Gastrocnemius medialis (tissue), 4 donors: Measurements from ENCODE around the gene SCN9A. TPM values are rescaled to one million over a fixed set of nuclear protein-coding genes. Genes with fewer than 3 reads are reported as not detected.
"Not testable (repeated sequence)": the region's sequence is repeated elsewhere in the genome, so short reads cannot be mapped to it uniquely, and the experiment has no call there.

Experiments
- ATAC-seq, 2 donors: fragments of 150-250 bp; one replicate each; pipeline ENCODE4 v1.9.1; 2016
- DNase-seq, 2 donors: peaks; one replicate each; pipeline ENCODE4 v3.0.0-alpha.2; 2019
- H3K27ac ChIP-seq, 4 donors: fragments of 200-600 bp; sonication (generic); 1 replicate in 1 of 4; 2 replicates in 3 of 4; pipeline ENCODE4 v1.5.1; 2016 to 2018; ENCODE audit warnings: mild to moderate bottlenecking in 2 of 4, moderate library complexity in 1 of 4
- H3K27me3 ChIP-seq, 3 donors: fragments of 200-600 bp; sonication (generic) in 2 of 3; 1 replicate in 1 of 3; 2 replicates in 2 of 3; pipeline versions ENCODE4 v1.5.1 to v1.6.0; 2016 to 2019; ENCODE audit warnings: mild to moderate bottlenecking in 1 of 3, moderate library complexity in 1 of 3
- H3K36me3 ChIP-seq, 2 donors: fragments of 200-600 bp; sonication (generic) in 1 of 2; one replicate each; pipeline ENCODE4 v1.5.1; 2017 to 2018
- H3K4me1 ChIP-seq, 2 donors: fragments of 200-600 bp; sonication (generic) in 1 of 2; one replicate each; pipeline ENCODE4 v1.5.1; 2016 to 2017; ENCODE audit warnings: mild to moderate bottlenecking in 2 of 2
- H3K4me3 ChIP-seq, 4 donors: fragments of 200-600 bp; sonication (generic) in 3 of 4; 1 replicate in 1 of 4; 2 replicates in 3 of 4; pipeline ENCODE4 v1.5.1; 2016 to 2019; ENCODE audit warnings: mild to moderate bottlenecking in 2 of 4
- H3K9me3 ChIP-seq, 3 donors: fragments of 200-600 bp; sonication (generic) in 2 of 3; 1 replicate in 1 of 3; 2 replicates in 2 of 3; pipeline ENCODE4 v1.5.1; 2016 to 2019
- POLR2A ChIP-seq, 2 donors: fragments of 450-650 bp; IDR thresholded peaks; one replicate each; pipeline ENCODE4 v1.6.1; 2017; ENCODE audit warnings: antibody characterized with exemption in 2 of 2, mild to moderate bottlenecking in 2 of 2, moderate library complexity in 2 of 2
- in situ Hi-C, 4 donors: fragments of 200-750 bp; cut with MboI; loops; one replicate each; pipeline versions ENCODE4 v1.15.0 to v1.8.0; 2017; ENCODE audit warnings: low sequenced_read_pairs in 4 of 4
- intact Hi-C: fragments of 100-400 bp; cut with DNase I; formaldehyde crosslinking; loops from one replicate; pipeline ENCODE4 v1.15.1; 2023; ENCODE audit warnings: low total_unique reads
- total RNA-seq, 4 donors: library from RNA; depleted of rRNA; stranded (reverse); fragments of >200 nt; gene quantifications; one replicate each; pipeline versions ENCODE4 v1.1.0 to v1.2.3, GENCODE V29; 2016
- TF ChIP-seq, protein P1 (sequence below), 5 experiments: fragments of 450-650 bp in 3 of 5; fragments of 200-600 bp in 2 of 5; sonication (generic) in 2 of 5; IDR thresholded peaks in 4 of 5; conservative IDR thresholded peaks in 1 of 5; 1 replicate in 4 of 5; 2 replicates in 1 of 5; pipeline ENCODE4 v1.5.1; 2016 to 2019; ENCODE audit warnings: antibody characterized with exemption in 5 of 5, mild to moderate bottlenecking in 3 of 5, moderate library complexity in 3 of 5

SCN9A gene
- total RNA-seq, 4 donors from 2014 or later = 0.10 to 1.1 (median 0.49) TPM

DNA sequence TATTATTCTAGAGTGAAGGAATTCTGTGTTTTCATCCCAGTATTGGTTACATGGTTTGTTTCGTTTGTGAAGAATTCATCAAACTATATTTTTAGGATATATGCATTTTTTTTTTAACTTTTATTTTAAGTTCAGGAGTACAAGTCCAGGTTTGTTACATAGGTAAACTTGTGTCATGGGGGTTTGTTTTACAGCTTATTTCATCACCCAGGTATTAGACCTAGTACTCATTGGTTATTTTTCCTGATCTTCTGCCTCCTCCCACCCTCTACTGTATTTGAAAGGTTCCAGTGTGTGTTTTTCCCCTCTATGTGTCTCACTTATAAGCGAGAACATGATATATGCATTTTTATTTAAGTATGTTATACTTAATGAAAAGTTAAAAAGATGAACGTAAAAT lies 47.6 kb downstream of the SCN9A start:
- no peak for TF ChIP-seq POLR2A (IDR thresholded peaks at IDR 0.05)
- TF ChIP-seq, protein P1, sequence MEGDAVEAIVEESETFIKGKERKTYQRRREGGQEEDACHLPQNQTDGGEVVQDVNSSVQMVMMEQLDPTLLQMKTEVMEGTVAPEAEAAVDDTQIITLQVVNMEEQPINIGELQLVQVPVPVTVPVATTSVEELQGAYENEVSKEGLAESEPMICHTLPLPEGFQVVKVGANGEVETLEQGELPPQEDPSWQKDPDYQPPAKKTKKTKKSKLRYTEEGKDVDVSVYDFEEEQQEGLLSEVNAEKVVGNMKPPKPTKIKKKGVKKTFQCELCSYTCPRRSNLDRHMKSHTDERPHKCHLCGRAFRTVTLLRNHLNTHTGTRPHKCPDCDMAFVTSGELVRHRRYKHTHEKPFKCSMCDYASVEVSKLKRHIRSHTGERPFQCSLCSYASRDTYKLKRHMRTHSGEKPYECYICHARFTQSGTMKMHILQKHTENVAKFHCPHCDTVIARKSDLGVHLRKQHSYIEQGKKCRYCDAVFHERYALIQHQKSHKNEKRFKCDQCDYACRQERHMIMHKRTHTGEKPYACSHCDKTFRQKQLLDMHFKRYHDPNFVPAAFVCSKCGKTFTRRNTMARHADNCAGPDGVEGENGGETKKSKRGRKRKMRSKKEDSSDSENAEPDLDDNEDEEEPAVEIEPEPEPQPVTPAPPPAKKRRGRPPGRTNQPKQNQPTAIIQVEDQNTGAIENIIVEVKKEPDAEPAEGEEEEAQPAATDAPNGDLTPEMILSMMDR (IDR thresholded peaks at IDR 0.05 in 4 of 5, conservative IDR thresholded peaks at IDR 0.05 in 1 of 5) = no peak
- ATAC-seq (no peak), DNase-seq (no peak)
- no peaks in the 10 kb centered on the region for H3K36me3 ChIP-seq
- no peak overlapping the region for H3K27ac ChIP-seq
- no peak overlapping the region for H3K4me3 ChIP-seq
- H3K4me1 ChIP-seq = no peaks in the 10 kb centered on the region
- H3K27me3 ChIP-seq = no peaks in the 10 kb centered on the region
- intact Hi-C loops = no loop called here
- in situ Hi-C loops = no loop called here
- no peaks in the 10 kb centered on the region for H3K9me3 ChIP-seq

- Histone ChIP-seq H3K27me3 (no peaks in the 10 kb centered on the region), H3K9me3 (no peaks in the 10 kb centered on the region), H3K36me3 (no peaks in the 10 kb centered on the region), H3K4me1 (no peaks in the 10 kb centered on the region), H3K4me3 (no peak overlapping the region), H3K27ac (no peak overlapping the region)
- no peak for TF ChIP-seq POLR2A (IDR thresholded peaks at IDR 0.05)
- TF ChIP-seq, protein P1 (IDR thresholded peaks at IDR 0.05 in 4 of 5, conservative IDR thresholded peaks at IDR 0.05 in 1 of 5) = no peak
- intact Hi-C loops = no loop called here
- no peak for ATAC-seq
- DNase-seq = no peak
- in situ Hi-C loops = no loop called here
These were observed 54.7 kb downstream of the SCN9A start for GRCh38 chr2:166321076-166321475.

DNA sequence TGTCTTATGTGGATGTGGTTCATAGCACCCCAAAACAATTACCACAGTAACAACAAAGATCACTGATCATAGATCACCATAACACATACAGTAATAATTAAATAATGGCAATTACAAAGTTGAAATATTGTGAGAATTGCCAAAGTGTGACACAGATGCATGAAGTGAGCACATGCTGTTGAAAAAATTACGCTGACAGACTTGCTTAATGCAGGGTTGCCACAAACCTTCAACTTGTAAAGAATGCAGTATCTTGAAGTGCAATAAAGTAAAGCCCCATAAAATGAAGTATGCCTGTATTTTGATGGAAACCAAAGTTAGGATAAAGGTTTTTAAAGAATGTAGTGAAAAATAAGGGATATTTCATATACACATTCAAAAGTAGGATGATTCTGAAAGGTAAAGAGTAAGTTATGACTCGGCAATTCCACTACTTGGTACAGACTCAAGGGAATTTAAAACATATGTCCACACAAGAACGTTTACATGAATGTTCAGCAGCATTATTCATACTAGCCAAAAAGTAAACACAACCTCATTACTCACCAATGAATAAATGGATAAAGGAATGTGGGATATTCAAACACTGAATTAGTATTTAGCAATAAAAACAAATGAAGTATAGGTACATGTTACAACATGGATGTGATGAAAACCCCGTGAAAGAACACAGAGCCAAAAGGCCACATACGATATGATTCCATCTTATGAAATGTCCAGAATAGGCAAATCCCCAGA lies 61.6 kb downstream of the SCN9A start:
- Histone ChIP-seq H3K27me3 (no peaks in the 10 kb centered on the region), H3K4me3 (no peak overlapping the region), H3K27ac (no peak overlapping the region), H3K4me1 (no peaks in the 10 kb centered on the region), H3K36me3 (no peaks in the 10 kb centered on the region), H3K9me3 (no peaks in the 10 kb centered on the region)
- in situ Hi-C loops = no loop called here
- TF ChIP-seq POLR2A (IDR thresholded peaks at IDR 0.05) = no peak
- TF ChIP-seq, protein P1 (IDR thresholded peaks at IDR 0.05 in 4 of 5, conservative IDR thresholded peaks at IDR 0.05 in 1 of 5) = no peak
- ATAC-seq (no peak), DNase-seq (no peak)
- intact Hi-C loops = no loop called here

DNA sequence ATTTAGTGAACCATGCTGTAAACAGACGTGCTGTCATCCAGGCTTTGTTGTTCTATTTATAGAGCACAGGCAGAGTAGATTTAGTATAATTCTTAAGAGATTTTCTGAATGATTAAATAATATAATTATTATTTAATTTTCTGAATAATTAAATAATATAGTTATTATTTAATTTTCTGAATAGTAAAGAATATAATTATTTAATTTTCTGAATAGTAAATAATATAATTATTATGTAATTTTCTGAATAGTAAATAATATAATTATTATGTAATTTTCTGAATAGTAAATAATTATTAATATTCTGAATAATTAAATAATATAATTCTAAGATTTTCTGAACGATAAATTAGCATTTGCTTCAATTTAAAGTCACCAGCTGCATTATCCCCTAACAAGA lies 62.9 kb downstream of the SCN9A start:
- H3K27ac ChIP-seq, in situ Hi-C loops, H3K27me3 ChIP-seq, intact Hi-C loops, H3K9me3 ChIP-seq, H3K4me1 ChIP-seq, H3K4me3 ChIP-seq, ATAC-seq, H3K36me3 ChIP-seq, DNase-seq: not testable (repeated sequence)

DNA sequence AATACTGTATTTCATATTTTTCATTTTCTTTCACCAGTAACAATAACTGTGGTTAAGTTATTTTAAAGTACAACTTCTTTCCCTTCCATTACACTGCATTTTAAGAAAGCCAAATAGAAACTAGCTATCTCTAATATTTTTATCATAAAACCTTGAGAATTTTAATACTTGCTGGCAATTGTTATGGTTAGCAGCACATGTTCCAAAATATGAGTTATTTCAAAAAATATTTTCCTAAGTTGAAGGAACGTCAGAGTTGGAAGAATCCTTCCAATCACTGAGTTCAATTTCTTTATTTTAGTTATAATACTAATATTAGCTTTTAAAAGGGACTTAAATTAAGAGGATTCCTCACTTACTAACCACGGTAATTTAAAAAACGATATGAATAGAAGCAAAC lies 68.4 kb downstream of the SCN9A start:
- DNase-seq (no peak), ATAC-seq (no peak)
- Histone ChIP-seq H3K27me3 (no peaks in the 10 kb centered on the region), H3K36me3 (no peaks in the 10 kb centered on the region), H3K4me1 (no peaks in the 10 kb centered on the region), H3K4me3 (no peak overlapping the region), H3K27ac (no peak overlapping the region), H3K9me3 (no peaks in the 10 kb centered on the region)
- intact Hi-C loops (no loop called here), in situ Hi-C loops (no loop called here)
- TF ChIP-seq, protein P1 (IDR thresholded peaks at IDR 0.05 in 4 of 5, conservative IDR thresholded peaks at IDR 0.05 in 1 of 5) = no peak
- TF ChIP-seq POLR2A (IDR thresholded peaks at IDR 0.05) = no peak
